Measurements from ENCODE around the gene RDH5.

RDH5 gene

DNA sequence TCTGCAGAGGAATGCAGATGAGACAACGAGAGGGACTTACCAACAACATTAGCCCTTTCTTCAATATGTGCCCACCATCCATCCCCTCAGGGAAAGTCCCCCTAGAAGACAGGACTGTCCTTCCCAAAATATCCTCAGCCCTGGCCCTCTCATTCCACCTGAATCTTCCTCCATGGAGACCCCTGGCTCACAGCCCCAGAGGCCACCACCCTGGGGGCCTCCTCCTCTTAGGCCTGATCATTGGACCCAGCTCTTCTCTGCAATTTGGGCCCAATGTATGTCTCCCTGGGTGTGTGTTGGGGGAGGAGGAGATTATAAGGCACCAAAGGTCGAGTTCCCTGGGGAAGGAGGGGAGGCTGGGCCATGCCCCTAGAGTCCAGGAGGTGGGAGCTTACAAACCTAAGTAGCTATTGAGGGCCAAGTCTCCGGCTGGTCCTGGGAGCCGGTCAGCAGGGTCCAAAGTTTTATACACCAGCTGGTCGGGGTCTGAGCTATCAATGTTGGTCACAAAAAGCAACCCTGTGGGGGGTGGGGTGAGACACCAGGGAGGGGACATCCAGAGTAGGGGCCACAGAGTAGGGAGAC lies 20.6 kb upstream of the RDH5 start:
- H3K4me3 ChIP-seq (replicated peaks; ENCODE audit: low read depth, low read length): no peak overlapping the region
- no peak for DNase-seq (ENCODE audit: low read depth)
- TF ChIP-seq CTCF (IDR thresholded peaks at IDR 0.05; ENCODE audit: low read length, missing control alignments): no peak

GRCh38 chr12:55700255-55701018 lies 19.8 kb upstream of the RDH5 start:
- no peak for TF ChIP-seq CTCF (IDR thresholded peaks at IDR 0.05; ENCODE audit: low read length, missing control alignments)
- no peak for DNase-seq (ENCODE audit: low read depth)
- H3K4me3 ChIP-seq (replicated peaks; ENCODE audit: low read depth, low read length): no peak overlapping the region

DNA sequence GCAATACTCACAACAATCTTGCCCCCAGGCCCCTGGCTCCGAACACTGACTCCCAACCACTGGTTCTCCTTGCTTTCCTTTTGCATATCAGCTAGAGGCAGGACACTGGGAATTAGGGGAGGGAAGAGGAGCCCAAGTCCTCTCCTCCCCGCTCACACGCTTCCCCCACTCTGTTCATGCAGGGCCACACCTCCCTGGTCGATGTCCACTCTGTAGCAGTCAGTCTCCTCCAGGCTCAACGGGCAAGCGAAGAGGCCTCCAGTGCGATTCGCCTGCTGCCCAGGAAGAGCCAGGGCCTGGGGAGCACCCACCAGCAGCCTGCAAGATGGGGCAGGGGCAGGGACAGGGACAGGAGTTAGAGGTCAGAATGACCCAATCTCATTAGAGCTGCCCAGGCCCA lies 17.3 kb upstream of the RDH5 start:
- no peak overlapping the region for H3K4me3 ChIP-seq (replicated peaks; ENCODE audit: low read depth, low read length)
- no peak for TF ChIP-seq CTCF (IDR thresholded peaks at IDR 0.05; ENCODE audit: low read length, missing control alignments)
- DNase-seq (ENCODE audit: low read depth): no peak

DNA sequence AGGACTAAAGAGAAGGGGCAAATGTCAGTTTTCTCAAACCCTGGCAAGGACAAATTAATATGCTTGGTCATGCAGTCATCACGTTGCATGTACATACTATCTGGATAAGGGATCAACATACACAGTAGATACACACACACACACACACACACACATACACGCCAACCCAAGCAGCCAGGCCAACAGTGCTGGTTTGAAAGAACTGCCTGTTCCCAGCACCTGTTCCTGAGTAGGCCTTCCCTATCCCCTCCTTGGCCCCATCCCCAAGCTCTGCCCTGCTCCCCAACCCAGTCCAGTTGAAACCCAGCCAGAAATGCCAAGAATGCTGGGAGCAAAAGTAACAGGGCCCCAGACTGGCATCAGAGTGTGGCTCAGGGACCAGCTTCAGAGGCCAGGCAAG lies 16.9 kb upstream of the RDH5 start:
- DNase-seq (ENCODE audit: low read depth): no peak
- no peak overlapping the region for H3K4me3 ChIP-seq (replicated peaks; ENCODE audit: low read depth, low read length)
- TF ChIP-seq CTCF (IDR thresholded peaks at IDR 0.05; ENCODE audit: low read length, missing control alignments): no peak

- TF ChIP-seq CTCF (IDR thresholded peaks at IDR 0.05; ENCODE audit: low read length, missing control alignments): no peak
- H3K4me3 ChIP-seq (replicated peaks; ENCODE audit: low read depth, low read length): no peak overlapping the region
- DNase-seq (ENCODE audit: low read depth): no peak
Observed at GRCh38 chr12:55703901-55704761, 16.1 kb upstream of the RDH5 start.

- DNase-seq (ENCODE audit: low read depth): no peak
- TF ChIP-seq CTCF (IDR thresholded peaks at IDR 0.05; ENCODE audit: low read length, missing control alignments): no peak
- no peak overlapping the region for H3K4me3 ChIP-seq (replicated peaks; ENCODE audit: low read depth, low read length)
Observed at GRCh38 chr12:55704824-55705718, 15.1 kb upstream of the RDH5 start.
